Lower lobe of right lung (tissue), 2 donors: ENCODE measurements around the gene LCN6. TPM values are rescaled to one million over a fixed set of nuclear protein-coding genes. Genes with fewer than 3 reads are reported as not detected.

ENCODE experiments used
- ATAC-seq, 2 donors: fragments of 200-7000 bp; cut with Tn5 transposase; one replicate each; pipeline ENCODE4 v1.9.1; 2020 to 2022; ENCODE audit warnings: mild to moderate bottlenecking in 2 of 2, moderate library complexity in 2 of 2
- DNase-seq: peaks from one replicate; pipeline ENCODE4 v3.0.0-alpha.2; 2020
- H3K27ac ChIP-seq: fragments of 200-600 bp; one replicate; pipeline ENCODE4 v1.8.0; 2022
- H3K27me3 ChIP-seq: fragments of 200-600 bp; one replicate; pipeline ENCODE4 v1.8.0; 2022; ENCODE audit warnings: low read depth
- H3K36me3 ChIP-seq: fragments of 200-600 bp; one replicate; pipeline ENCODE4 v1.8.0; 2022; ENCODE audit warnings: mild to moderate bottlenecking
- H3K4me1 ChIP-seq: fragments of 200-600 bp; one replicate; pipeline ENCODE4 v1.8.0; 2022
- H3K4me3 ChIP-seq: fragments of 200-600 bp; one replicate; pipeline ENCODE4 v1.8.0; 2022; ENCODE audit warnings: mild to moderate bottlenecking
- H3K9me3 ChIP-seq: fragments of 200-600 bp; one replicate; pipeline ENCODE4 v1.8.0; 2022
- CTCF ChIP-seq: fragments of 200-600 bp; IDR thresholded peaks from one replicate; pipeline ENCODE4 v1.8.0; 2022; ENCODE audit warnings: antibody characterized with exemption, mild to moderate bottlenecking
- intact Hi-C: fragments of 100-400 bp; cut with DNase I; formaldehyde crosslinking; loops from one replicate; pipeline ENCODE4 v1.11.0; 2022
- total RNA-seq: library from RNA; stranded (reverse); fragmentation: NEBNext Ultra II Directional; extraction: Animal tissue kit (Norgen Biotek cat#: 25700); gene quantifications from one replicate; pipeline ENCODE4 v1.2.1, GENCODE V29; 2021
- donor health status: DM: no; HTN: yes; CAD: no; lungs with severe emphysema.

Gene LCN6
- total RNA-seq, 1 donor from 2014 or later: 2.9 TPM

- intact Hi-C loops: no loop called here
- H3K27ac ChIP-seq: no peak overlapping the region
- no peak for TF ChIP-seq CTCF
- peaks cover 6% of the 10 kb centered on the region for H3K4me1 ChIP-seq
- DNase-seq (no peak), ATAC-seq (peak; percentile 17 to 67)
- no peak overlapping the region for H3K4me3 ChIP-seq
- H3K36me3 ChIP-seq: no peaks in the 10 kb centered on the region
- H3K27me3 ChIP-seq: no peaks in the 10 kb centered on the region
- no peaks in the 10 kb centered on the region for H3K9me3 ChIP-seq
These were observed 36.7 kb upstream of the LCN6 start for GRCh38 chr9:136784997-136785361.

GRCh38 chr9:136784249-136784996 is 36.1 kb upstream of the LCN6 start:
- DNase-seq (no peak), ATAC-seq (no peak)
- no peaks in the 10 kb centered on the region for H3K27me3 ChIP-seq
- peaks cover 4% of the 10 kb centered on the region for H3K4me1 ChIP-seq
- peak; percentile 56 for TF ChIP-seq CTCF
- no peaks in the 10 kb centered on the region for H3K36me3 ChIP-seq
- H3K9me3 ChIP-seq: no peaks in the 10 kb centered on the region
- H3K27ac ChIP-seq: no peak overlapping the region
- intact Hi-C loops: no loop called here
- no peak overlapping the region for H3K4me3 ChIP-seq

DNA sequence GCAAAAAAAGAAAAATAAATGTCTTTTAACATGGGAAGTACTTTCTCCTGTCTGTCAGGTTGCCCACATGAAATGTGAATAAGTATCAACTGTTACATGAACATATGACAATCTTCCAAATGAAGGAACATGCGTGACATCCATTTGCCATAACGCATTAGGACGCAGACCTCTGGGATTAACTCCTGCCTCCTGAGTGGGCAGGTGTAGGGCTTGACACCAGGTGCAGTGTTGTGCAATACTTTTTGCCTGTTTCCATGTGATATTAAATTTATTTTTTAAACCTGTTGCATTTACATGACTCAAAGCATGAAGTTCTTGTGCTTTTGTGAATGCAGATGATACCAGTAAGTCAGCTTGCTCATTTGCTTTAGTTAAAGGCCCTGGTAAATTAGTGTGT is 34.1 kb upstream of the LCN6 start:
- no peak overlapping the region for H3K27ac ChIP-seq
- DNase-seq (no peak), ATAC-seq (no peak)
- no peaks in the 10 kb centered on the region for H3K4me1 ChIP-seq
- no peaks in the 10 kb centered on the region for H3K36me3 ChIP-seq
- intact Hi-C loops: no loop called here
- no peaks in the 10 kb centered on the region for H3K9me3 ChIP-seq
- no peak for TF ChIP-seq CTCF
- H3K27me3 ChIP-seq: no peaks in the 10 kb centered on the region
- H3K4me3 ChIP-seq: no peak overlapping the region

DNA sequence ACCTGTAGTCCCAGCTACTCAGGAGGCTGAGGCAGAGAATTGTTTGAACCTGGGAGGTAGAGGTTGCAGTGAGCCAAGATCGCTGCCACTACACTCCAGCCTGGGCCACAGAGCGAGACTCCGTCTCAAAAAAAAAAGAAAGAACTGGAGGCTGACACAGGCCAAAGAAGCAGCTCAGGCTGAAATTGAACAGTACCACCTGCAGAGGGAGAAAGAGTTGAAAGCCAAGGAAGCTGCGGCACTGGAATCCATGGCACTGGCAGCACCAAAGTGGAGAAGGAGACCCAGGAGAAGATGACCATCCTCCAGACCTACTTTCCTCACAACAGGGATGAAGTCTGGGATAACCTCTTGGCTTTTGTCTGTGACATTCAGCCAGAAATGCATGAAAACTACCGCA is 31.5 kb upstream of the LCN6 start:
- intact Hi-C loops: no loop called here
- DNase-seq: no peak
- TF ChIP-seq CTCF: no peak
- no peak overlapping the region for H3K4me3 ChIP-seq
- H3K36me3 ChIP-seq: no peaks in the 10 kb centered on the region
- no peaks in the 10 kb centered on the region for H3K4me1 ChIP-seq
- no peaks in the 10 kb centered on the region for H3K9me3 ChIP-seq
- ATAC-seq: no peak
- no peaks in the 10 kb centered on the region for H3K27me3 ChIP-seq
- no peak overlapping the region for H3K27ac ChIP-seq

DNA sequence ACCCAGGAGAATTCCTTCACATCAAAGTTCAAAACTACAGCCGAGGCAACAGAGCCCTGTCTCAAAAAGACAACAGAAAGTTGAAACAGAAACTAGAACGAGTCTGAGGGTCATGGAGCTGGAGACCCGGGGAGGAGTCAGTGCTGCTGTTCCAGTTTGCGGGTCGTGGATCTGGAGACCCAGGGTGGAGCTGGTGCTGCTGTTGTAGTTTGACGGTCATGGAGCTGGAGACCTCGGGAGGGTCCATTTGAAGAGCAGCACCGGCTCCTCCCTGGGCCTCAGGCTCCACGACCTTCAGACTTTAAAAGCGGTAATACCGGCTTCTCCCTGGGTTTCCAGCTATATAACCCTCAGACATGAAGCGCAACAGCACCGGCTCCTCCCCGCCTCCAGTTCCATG is 29.0 kb upstream of the LCN6 start:
- DNase-seq (peak; percentile 14), ATAC-seq (no peak)
- TF ChIP-seq CTCF: no peak
- H3K4me1 ChIP-seq: no peaks in the 10 kb centered on the region
- no peak overlapping the region for H3K27ac ChIP-seq
- no peak overlapping the region for H3K4me3 ChIP-seq
- H3K27me3 ChIP-seq: no peaks in the 10 kb centered on the region
- peaks cover 7% of the 10 kb centered on the region for H3K9me3 ChIP-seq
- intact Hi-C loops: no loop called here
- H3K36me3 ChIP-seq: no peaks in the 10 kb centered on the region
